Small intestine (tissue), 7 donors: Measurements from ENCODE around the gene HPCAL1. TPM values are rescaled to one million over a fixed set of nuclear protein-coding genes. Genes with fewer than 3 reads are reported as not detected.
A peak's percentile ranks its signal among the peaks of the same experiment; 100 is the strongest.

Source experiments
- DNase-seq, 2 donors: peaks; one replicate each; pipeline versions ENCODE4 v3.0.0 to v3.0.0-alpha.2; 2013
- FAIRE-seq: peaks from 2 replicates; lab custom pipeline; 2012; peaks lifted over from hg19 to GRCh38; lab: Jason Lieb, UNC
- H3K27ac ChIP-seq, 3 donors: one replicate each; pipeline ENCODE4 v1.5.1; 2013; ENCODE audit warnings: low read length in 2 of 3, mild to moderate bottlenecking in 2 of 3, control low read depth in 1 of 3, inconsistent platforms in 1 of 3, low read depth in 1 of 3, moderate library complexity in 1 of 3
- H3K27me3 ChIP-seq, 3 donors: one replicate each; pipeline ENCODE4 v1.6.1; 2013; ENCODE audit warnings: low read length in 3 of 3, inconsistent platforms in 1 of 3; ENCODE audit not compliant: control insufficient read depth in 3 of 3, insufficient read depth in 3 of 3
- H3K36me3 ChIP-seq, 3 donors: one replicate each; pipeline ENCODE4 v1.6.1; 2013; ENCODE audit warnings: low read length in 3 of 3, inconsistent platforms in 1 of 3, low read depth in 1 of 3, mild to moderate bottlenecking in 1 of 3, moderate library complexity in 1 of 3; ENCODE audit not compliant: control insufficient read depth in 3 of 3, insufficient read depth in 2 of 3
- H3K4me1 ChIP-seq, 3 donors: one replicate each; pipeline ENCODE4 v1.6.1; 2013; ENCODE audit warnings: low read length in 2 of 3, inconsistent platforms in 1 of 3, low read depth in 1 of 3, mild to moderate bottlenecking in 1 of 3, moderate library complexity in 1 of 3; ENCODE audit not compliant: control insufficient read depth in 3 of 3, insufficient read depth in 2 of 3
- H3K4me3 ChIP-seq, 3 donors: one replicate each; pipeline ENCODE4 v1.5.1; 2013; ENCODE audit warnings: low read length in 3 of 3, control low read depth in 1 of 3, inconsistent platforms in 1 of 3, low read depth in 1 of 3, mild to moderate bottlenecking in 1 of 3, moderate library complexity in 1 of 3
- H3K9me3 ChIP-seq, 2 donors: one replicate each; pipeline ENCODE4 v1.6.1; 2013; ENCODE audit warnings: low read depth in 1 of 2, low read length in 1 of 2; ENCODE audit not compliant: control insufficient read depth in 2 of 2, insufficient read depth in 1 of 2
- WGBS, 3 donors: extraction: QIAGEN DNeasy Blood & Tissue Kit; methylation state at CpG; one replicate each; pipeline ENCODE4 v1.1.7; 2013; 5-methylcytosine and 5-hydroxymethylcytosine counted together
- polyA plus RNA-seq, 4 donors: library from polyadenylated mRNA; stranded (reverse) in 3 of 4; unstranded in 1 of 4; fragments of 200-250 nt in 3 of 4; fragments of 120-200 nt in 1 of 4; gene quantifications; one replicate each; pipeline versions ENCODE4 v1.2.1 to v1.2.3, GENCODE V29; 2013
- donor health status: healthy with polysubstance abuse.
- donor health status: control.
- donor health status: control.
- donor health status: Bipolar disorder and iron deficiency.
- donor health status: healthy.

The HPCAL1 gene
- polyA plus RNA-seq, 4 donors: 82.3 to 142 (median 94.2) TPM

DNA sequence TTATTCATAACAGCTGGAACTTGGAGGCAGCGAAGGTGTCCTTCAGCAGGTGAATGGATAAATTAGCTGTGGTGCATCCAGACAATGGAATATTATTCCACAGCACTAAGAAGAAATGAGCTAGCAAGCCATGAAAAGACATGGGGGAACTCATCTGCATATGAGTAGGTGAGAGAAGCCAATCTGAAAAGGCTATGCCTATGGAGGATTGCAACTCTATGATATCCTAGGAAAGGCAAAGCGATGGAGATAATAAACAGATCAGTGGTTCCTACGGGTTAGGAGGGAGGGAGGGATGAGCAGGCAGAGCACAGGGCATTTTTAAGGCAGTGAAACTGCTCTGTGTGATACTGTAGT is 79.3 kb downstream of the HPCAL1 start:
- no peak for FAIRE-seq
- Histone ChIP-seq H3K27ac (no peak overlapping the region), H3K4me1 (peaks cover 7 to 37% (median 9%) of the 10 kb centered on the region in 3 donors)

GRCh38 chr2:10382354-10383061 is 79.8 kb downstream of the HPCAL1 start:
- 22 to 32% (median 24%) methylated on average over 18 of the region's 18 CpGs for WGBS, 3 donors
- Histone ChIP-seq H3K4me3 (no peak overlapping the region), H3K27ac (peak overlapping the region in 1 of 3 donors; percentile 15), H3K4me1 (peaks cover 7 to 37% (median 9%) of the 10 kb centered on the region in 3 donors), H3K36me3 (peaks cover 0 to 41% (median 0%) of the 10 kb centered on the region in 3 donors), H3K9me3 (no peaks in the 10 kb centered on the region), H3K27me3 (no peaks in the 10 kb centered on the region)
- no peak for FAIRE-seq
- peak; percentile 43 to 70 for DNase-seq

More for the DNA sequence above, 79.3 kb downstream of the HPCAL1 start:
- no peaks in the 10 kb centered on the region for H3K9me3 ChIP-seq
- H3K27me3 ChIP-seq: no peaks in the 10 kb centered on the region
- H3K36me3 ChIP-seq: peaks cover 0 to 41% (median 0%) of the 10 kb centered on the region in 3 donors
- WGBS, 3 donors: 78 to 80% (median 78%) methylated on average over 3 of the region's 3 CpGs
- H3K4me3 ChIP-seq: no peak overlapping the region
- no peak for DNase-seq

GRCh38 chr2:10383960-10384734 is 81.4 kb downstream of the HPCAL1 start:
- Histone ChIP-seq H3K27ac (no peak overlapping the region), H3K36me3 (peaks cover 0 to 48% (median 0%) of the 10 kb centered on the region in 3 donors), H3K9me3 (no peaks in the 10 kb centered on the region), H3K4me3 (no peak overlapping the region), H3K27me3 (no peaks in the 10 kb centered on the region), H3K4me1 (peaks cover 7 to 38% (median 9%) of the 10 kb centered on the region in 3 donors)
- WGBS, 3 donors: 65 to 72% (median 65%) methylated on average over 7 to 8 of the region's 8 CpGs
- FAIRE-seq (no peak), DNase-seq (no peak)

GRCh38 chr2:10385501-10385900 is 82.8 kb downstream of the HPCAL1 start:
- H3K9me3 ChIP-seq: no peaks in the 10 kb centered on the region
- 74 to 89% (median 78%) methylated on average over 17 of the region's 17 CpGs for WGBS, 3 donors
- FAIRE-seq (no peak), DNase-seq (no peak)
- peaks cover 7 to 43% (median 17%) of the 10 kb centered on the region in 3 donors for H3K4me1 ChIP-seq
- peaks cover 0 to 45% (median 0%) of the 10 kb centered on the region in 3 donors for H3K36me3 ChIP-seq
- no peak overlapping the region for H3K4me3 ChIP-seq
- H3K27me3 ChIP-seq: no peaks in the 10 kb centered on the region
- H3K27ac ChIP-seq: peak overlapping the region in 2 of 3 donors; percentile 39 to 44

DNA sequence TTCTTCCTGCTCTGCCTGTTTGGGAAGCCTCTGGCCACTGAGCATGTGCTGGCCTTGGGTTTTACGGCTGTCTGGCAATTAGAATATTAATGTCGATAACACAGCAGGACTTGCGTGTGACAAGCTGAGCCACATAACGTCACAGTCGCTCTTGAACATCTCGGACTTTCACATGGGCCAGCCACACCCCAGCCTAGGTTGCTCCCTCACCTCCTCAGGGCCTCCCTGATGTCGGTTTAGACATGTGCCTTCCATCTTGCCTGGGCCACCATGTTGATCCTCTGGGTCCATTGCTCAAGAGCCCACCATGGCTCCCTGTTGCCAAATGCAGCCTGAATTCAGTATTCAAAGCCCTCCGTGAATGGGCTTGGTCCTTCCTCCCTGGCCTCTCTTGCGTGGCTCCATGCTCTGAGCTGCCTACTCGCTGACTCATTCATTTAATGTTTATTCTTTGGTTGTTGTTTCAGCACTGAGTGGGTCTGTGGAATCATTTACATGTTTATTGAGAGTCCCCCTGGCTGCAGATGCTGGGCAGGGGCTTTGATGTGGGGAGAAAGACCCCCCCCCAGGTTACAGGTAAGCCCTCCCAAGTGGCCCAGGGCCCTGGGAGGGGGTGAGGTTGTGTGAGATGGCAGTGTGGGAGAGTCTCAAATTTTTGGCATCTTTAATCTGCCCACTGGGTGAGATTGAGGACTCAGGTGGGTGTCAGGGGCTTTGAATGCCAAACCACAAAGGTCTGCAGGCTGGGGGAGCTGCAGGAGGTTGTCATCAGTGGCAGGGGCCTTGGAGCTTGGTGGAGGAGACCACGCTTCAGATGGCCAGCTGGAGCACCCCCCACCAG is 83.4 kb downstream of the HPCAL1 start:
- H3K4me1 ChIP-seq: peaks cover 7 to 43% (median 17%) of the 10 kb centered on the region in 3 donors
- no peak overlapping the region for H3K4me3 ChIP-seq
- H3K27me3 ChIP-seq: no peaks in the 10 kb centered on the region
- FAIRE-seq (no peak), DNase-seq (peak; percentile 74 to 95)
- 30 to 71% (median 50%) methylated on average over 10 to 11 of the region's 11 CpGs for WGBS, 3 donors
- no peaks in the 10 kb centered on the region for H3K9me3 ChIP-seq
- H3K27ac ChIP-seq: peak overlapping the region; percentile 22 to 44 (median 39)
- H3K36me3 ChIP-seq: peaks cover 0 to 46% (median 0%) of the 10 kb centered on the region in 3 donors

GRCh38 chr2:10387033-10387432 is 84.3 kb downstream of the HPCAL1 start:
- Histone ChIP-seq H3K27ac (no peak overlapping the region), H3K4me3 (no peak overlapping the region), H3K27me3 (no peaks in the 10 kb centered on the region), H3K9me3 (no peaks in the 10 kb centered on the region), H3K36me3 (peaks cover 0 to 44% (median 0%) of the 10 kb centered on the region in 3 donors), H3K4me1 (peaks cover 7 to 40% (median 16%) of the 10 kb centered on the region in 3 donors)
- WGBS, 3 donors: 81 to 83% (median 83%) methylated on average over 14 of the region's 14 CpGs
- FAIRE-seq (no peak), DNase-seq (no peak)

- H3K4me3 ChIP-seq: no peak overlapping the region
- peak overlapping the region in 1 of 3 donors; percentile 45 for H3K27ac ChIP-seq
- DNase-seq (no peak), FAIRE-seq (no peak)
- no peaks in the 10 kb centered on the region for H3K9me3 ChIP-seq
- 89 to 92% (median 91%) methylated on average over 12 of the region's 12 CpGs for WGBS, 3 donors
- peaks cover 8 to 40% (median 19%) of the 10 kb centered on the region in 3 donors for H3K4me1 ChIP-seq
- no peaks in the 10 kb centered on the region for H3K27me3 ChIP-seq
- H3K36me3 ChIP-seq: peaks cover 0 to 46% (median 0%) of the 10 kb centered on the region in 3 donors
Observed at GRCh38 chr2:10388954-10389560, 86.4 kb downstream of the HPCAL1 start.
